ENCODE data around the gene TAS1R2.
"Not testable (repeated sequence)": the region's sequence is repeated elsewhere in the genome, so short reads cannot be mapped to it uniquely, and the experiment has no call there.

TAS1R2 gene

DNA sequence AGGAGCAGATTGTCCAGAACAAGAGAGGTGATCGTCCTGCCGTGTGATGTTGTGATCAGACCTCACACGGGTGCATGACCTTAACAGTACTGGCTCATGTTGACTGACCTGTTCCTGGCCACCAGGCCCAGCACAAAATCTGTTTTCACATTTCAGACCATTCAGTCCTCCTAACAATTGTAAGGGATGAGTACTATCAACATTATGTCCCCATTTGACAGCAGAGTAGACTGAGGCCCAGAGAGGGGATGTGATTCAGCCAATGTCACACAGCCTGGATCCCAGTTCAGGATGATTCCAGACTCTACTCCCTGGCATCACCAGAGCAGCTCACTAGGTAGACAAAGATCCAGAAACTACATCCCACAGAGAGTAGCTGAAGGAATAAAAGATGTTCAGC, 7.4 kb upstream of the TAS1R2 start:
- no peak overlapping the region for H3K4me3 ChIP-seq (ENCODE audit: low read length)
- TF ChIP-seq ZNF274 (IDR thresholded peaks at IDR 0.05; ENCODE audit: low read depth, low read length): no peak

- H3K4me3 ChIP-seq (ENCODE audit: low read length): no peak overlapping the region
- no peak for TF ChIP-seq ZNF274 (IDR thresholded peaks at IDR 0.05; ENCODE audit: low read depth, low read length)
These were observed 6.9 kb upstream of the TAS1R2 start for GRCh38 chr1:18866314-18866713.

GRCh38 chr1:18865176-18865575, 5.7 kb upstream of the TAS1R2 start:
- H3K4me3 ChIP-seq (ENCODE audit: low read length): no peak overlapping the region
- TF ChIP-seq ZNF274 (IDR thresholded peaks at IDR 0.05; ENCODE audit: low read depth, low read length): no peak

DNA sequence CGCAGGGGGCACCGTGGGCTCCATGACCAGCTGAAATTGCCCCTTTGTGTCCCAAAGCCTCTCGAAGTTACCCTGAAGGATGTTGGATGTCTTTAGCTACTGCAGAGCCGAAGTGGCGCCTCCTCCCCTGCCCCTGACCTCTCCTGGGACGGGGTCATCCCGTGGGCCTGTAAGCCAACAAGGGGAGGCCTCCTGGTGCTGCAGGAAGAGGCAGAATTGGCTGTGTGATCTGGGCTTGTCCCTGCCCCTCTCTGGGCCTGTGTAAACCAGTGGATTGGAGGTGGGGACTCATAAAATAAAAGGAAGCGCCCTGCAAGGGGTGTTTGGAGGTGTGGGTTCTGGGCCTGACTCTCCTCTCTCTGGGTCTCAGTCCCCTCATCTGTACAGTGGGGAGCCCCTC, 2.1 kb upstream of the TAS1R2 start:
- no peak for TF ChIP-seq ZNF274 (IDR thresholded peaks at IDR 0.05; ENCODE audit: low read depth, low read length)
- H3K4me3 ChIP-seq (ENCODE audit: low read length): no peak overlapping the region

GRCh38 chr1:18861082-18861481, 1.6 kb upstream of the TAS1R2 start:
- TF ChIP-seq ZNF274 (IDR thresholded peaks at IDR 0.05; ENCODE audit: low read depth, low read length): no peak
- H3K4me3 ChIP-seq (ENCODE audit: low read length): no peak overlapping the region

DNA sequence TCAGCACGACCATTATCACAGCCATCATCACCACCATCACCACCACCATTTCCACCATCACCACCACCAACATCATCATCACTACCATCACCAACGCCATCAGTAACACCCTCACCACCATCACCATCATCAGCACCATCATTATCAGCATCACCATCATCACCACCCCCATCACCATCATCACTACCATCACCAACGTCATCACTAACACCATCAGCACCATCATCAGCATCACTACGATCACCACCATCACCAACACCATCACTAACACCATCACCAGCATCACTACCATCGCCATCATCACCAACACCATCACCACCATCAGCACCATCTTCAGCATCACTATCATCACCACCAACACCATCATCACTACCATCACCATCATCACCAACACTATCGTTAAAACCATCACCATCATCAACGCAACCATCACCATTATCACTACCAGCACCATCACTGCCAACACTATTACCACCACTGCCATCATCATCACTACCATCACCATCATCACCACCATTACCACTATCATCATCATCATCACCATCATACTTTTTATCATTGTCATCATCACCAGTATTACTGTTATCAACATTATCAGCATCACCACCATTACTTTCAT, 1.3 kb downstream of the TAS1R2 start:
- no peak for TF ChIP-seq ZNF274 (IDR thresholded peaks at IDR 0.05; ENCODE audit: low read depth, low read length)

GRCh38 chr1:18856435-18856834, 3.0 kb downstream of the TAS1R2 start:
- TF ChIP-seq ZNF274 (IDR thresholded peaks at IDR 0.05; ENCODE audit: low read depth, low read length): no peak
- no peak overlapping the region for H3K4me3 ChIP-seq (ENCODE audit: low read length)

More for the DNA sequence above, 1.3 kb downstream of the TAS1R2 start:
- no peak overlapping the region for H3K4me3 ChIP-seq (ENCODE audit: low read length)

DNA sequence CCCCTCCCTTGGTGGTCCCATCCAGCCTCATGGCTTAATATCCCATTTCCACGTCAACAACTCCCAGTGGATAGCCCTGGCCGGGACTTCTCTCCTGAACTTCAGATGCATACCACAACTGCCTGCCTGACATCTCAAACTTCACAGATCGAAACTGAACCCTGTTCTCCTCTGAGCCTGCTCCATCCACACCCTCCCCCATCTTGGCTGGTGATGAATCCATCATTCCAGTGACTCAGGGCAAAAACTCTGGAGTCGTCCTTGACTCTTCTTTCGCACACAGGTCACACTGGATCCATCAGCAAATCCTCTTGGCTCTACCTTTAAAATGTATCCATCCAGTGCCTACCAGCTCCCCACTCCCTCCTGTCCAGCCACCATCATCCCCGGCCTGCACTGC, 3.9 kb downstream of the TAS1R2 start:
- no peak for TF ChIP-seq ZNF274 (IDR thresholded peaks at IDR 0.05; ENCODE audit: low read depth, low read length)
- no peak overlapping the region for H3K4me3 ChIP-seq (ENCODE audit: low read length)

DNA sequence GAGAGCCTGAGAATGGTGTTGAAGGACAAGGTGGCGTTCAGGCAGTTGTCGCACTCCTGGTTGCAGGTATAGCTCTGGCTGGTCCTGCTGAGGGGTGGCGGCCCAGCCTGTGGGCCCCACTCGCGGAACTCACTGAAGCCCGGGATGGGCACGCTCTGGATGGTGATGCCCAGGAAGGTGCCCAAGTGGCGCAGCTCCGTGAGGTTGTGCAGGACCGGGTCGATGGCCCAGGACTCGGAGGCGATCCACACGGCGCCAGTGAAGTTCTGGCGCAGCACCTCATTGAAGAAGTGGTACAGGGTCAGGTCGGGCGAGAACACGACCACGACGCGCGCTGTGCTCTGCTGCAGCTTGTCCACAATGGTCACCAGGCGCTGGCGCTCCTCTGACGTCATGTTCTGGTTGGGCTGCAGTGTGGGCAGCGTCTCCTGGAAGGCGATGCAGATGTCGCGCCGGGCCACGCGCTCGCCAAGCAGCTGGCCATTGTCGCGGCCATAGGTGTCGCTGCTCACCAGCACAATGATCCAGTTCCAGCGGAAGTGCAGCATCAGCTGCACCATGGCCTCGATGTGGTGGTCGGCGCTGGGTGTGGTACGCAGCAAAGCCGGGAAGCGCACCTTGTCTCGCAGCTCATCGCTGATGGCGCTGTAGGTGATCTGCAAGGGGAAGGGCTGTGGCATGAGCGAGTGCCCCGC, 5.0 kb downstream of the TAS1R2 start:
- H3K4me3 ChIP-seq (ENCODE audit: low read length): no peak overlapping the region
- no peak for TF ChIP-seq ZNF274 (IDR thresholded peaks at IDR 0.05; ENCODE audit: low read depth, low read length)

GRCh38 chr1:18852501-18852900, 7.0 kb downstream of the TAS1R2 start:
- no peak overlapping the region for H3K4me3 ChIP-seq (ENCODE audit: low read length)

GRCh38 chr1:18849261-18849711, 10.2 kb downstream of the TAS1R2 start:
- no peak for TF ChIP-seq ZNF274 (IDR thresholded peaks at IDR 0.05; ENCODE audit: low read depth, low read length)
- no peak overlapping the region for H3K4me3 ChIP-seq (ENCODE audit: low read length)

More at GRCh38 chr1:18852501-18852900, 7.0 kb downstream of the TAS1R2 start:
- TF ChIP-seq ZNF274 (IDR thresholded peaks at IDR 0.05; ENCODE audit: low read depth, low read length): no peak

DNA sequence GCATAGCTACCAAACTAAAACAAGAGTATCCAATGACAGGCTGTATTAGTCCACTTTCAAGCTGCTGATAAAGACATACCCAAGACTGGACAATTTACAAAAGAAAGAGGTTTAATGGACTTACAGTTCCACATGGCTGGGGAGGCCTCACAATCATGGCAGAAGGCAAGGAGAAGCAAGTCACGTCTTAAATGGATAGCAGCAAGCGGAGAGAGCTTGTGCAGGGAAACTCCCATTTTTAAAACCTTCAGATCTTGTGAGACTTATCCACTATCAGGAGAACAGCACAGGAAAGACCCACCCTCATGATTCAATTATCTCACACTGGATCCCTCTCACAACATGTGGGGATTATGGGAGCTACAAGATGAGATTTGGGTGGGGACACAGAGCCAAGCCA, 11.7 kb downstream of the TAS1R2 start:
- H3K4me3 ChIP-seq (ENCODE audit: low read length): not testable (repeated sequence)

- H3K4me3 ChIP-seq (ENCODE audit: low read length): no peak overlapping the region
- no peak for TF ChIP-seq ZNF274 (IDR thresholded peaks at IDR 0.05; ENCODE audit: low read depth, low read length)
These were observed 19.3 kb downstream of the TAS1R2 start for GRCh38 chr1:18840145-18840544.

- no peak for TF ChIP-seq ZNF274 (IDR thresholded peaks at IDR 0.05; ENCODE audit: low read depth, low read length)
These were observed 22.8 kb downstream of the TAS1R2 start for GRCh38 chr1:18836654-18837053.

GRCh38 chr1:18832319-18832718, 27.1 kb downstream of the TAS1R2 start:
- not testable (repeated sequence) for H3K4me3 ChIP-seq (ENCODE audit: low read length)

More at GRCh38 chr1:18836654-18837053, 22.8 kb downstream of the TAS1R2 start:
- no peak overlapping the region for H3K4me3 ChIP-seq (ENCODE audit: low read length)

GRCh38 chr1:18831656-18832055, 27.8 kb downstream of the TAS1R2 start:
- no peak overlapping the region for H3K4me3 ChIP-seq (ENCODE audit: low read length)
- no peak for TF ChIP-seq ZNF274 (IDR thresholded peaks at IDR 0.05; ENCODE audit: low read depth, low read length)
